Gastroesophageal sphincter (tissue), 4 donors: ENCODE results near the gene AQP6. TPM values are rescaled to one million over a fixed set of nuclear protein-coding genes. Genes with fewer than 3 reads are reported as not detected.

Experiments used
- ATAC-seq: fragments of 150-250 bp; one replicate; pipeline ENCODE4 v1.9.1; 2016; ENCODE audit warnings: mild to moderate bottlenecking, moderate library complexity
- H3K27ac ChIP-seq, 4 donors: fragments of 200-600 bp; sonication (generic) in 3 of 4; 1 replicate in 3 of 4; 2 replicates in 1 of 4; pipeline ENCODE4 v1.5.1; 2016 to 2019
- H3K27me3 ChIP-seq: fragments of 200-600 bp; sonication (generic); one replicate; pipeline ENCODE4 v1.5.1; 2019
- H3K36me3 ChIP-seq, 2 donors: fragments of 200-600 bp; sonication (generic); one replicate each; pipeline ENCODE4 v1.5.1; 2019; ENCODE audit warnings: control low read depth in 1 of 2
- H3K4me1 ChIP-seq, 3 donors: fragments of 200-600 bp; sonication (generic); 1 replicate in 2 of 3; 2 replicates in 1 of 3; pipeline ENCODE4 v1.5.1; 2016 to 2019; ENCODE audit warnings: control low read depth in 2 of 3
- H3K4me3 ChIP-seq, 2 donors: fragments of 200-600 bp; sonication (generic); one replicate each; pipeline ENCODE4 v1.5.1; 2019; ENCODE audit warnings: mild to moderate bottlenecking in 1 of 2, moderate library complexity in 1 of 2
- H3K9me3 ChIP-seq, 3 donors: fragments of 200-600 bp; sonication (generic); one replicate each; pipeline ENCODE4 v1.5.1; 2017 to 2019; ENCODE audit warnings: control low read depth in 2 of 3
- CTCF ChIP-seq, 4 experiments: fragments of 200-600 bp in 2 of 4; fragments of 450-650 bp in 2 of 4; sonication (generic) in 1 of 4; IDR thresholded peaks; one replicate each; pipeline ENCODE4 v1.5.1; 2017 to 2019; ENCODE audit warnings: antibody characterized with exemption in 4 of 4, mild to moderate bottlenecking in 2 of 4, moderate library complexity in 2 of 4
- EP300 ChIP-seq: sonication (generic); formaldehyde crosslinking; IDR thresholded peaks from one replicate; pipeline ENCODE4 v1.6.1; 2017; ENCODE audit warnings: antibody characterized with exemption, mild to moderate bottlenecking
- POLR2A ChIP-seq, 2 donors: fragments of 450-650 bp; IDR thresholded peaks; one replicate each; pipeline ENCODE4 v1.6.1; 2017; ENCODE audit warnings: antibody characterized with exemption in 2 of 2, mild to moderate bottlenecking in 2 of 2, moderate library complexity in 1 of 2
- POLR2AphosphoS5 ChIP-seq: sonication (generic); formaldehyde crosslinking; IDR thresholded peaks from one replicate; pipeline ENCODE4 v1.6.1; 2017; ENCODE audit warnings: antibody characterized with exemption
- WGBS, 2 donors: methylation state at CpG; one replicate each; pipeline ENCODE4 v1.1.5; 2018; ENCODE audit warnings: low coverage in 1 of 2; 5-methylcytosine and 5-hydroxymethylcytosine counted together
- total RNA-seq, 4 donors: library from RNA; depleted of rRNA; stranded (reverse); fragments of >200 nt; gene quantifications; one replicate each; pipeline ENCODE4 v1.1.0, GENCODE V29; 2016

The AQP6 gene
- total RNA-seq, 4 donors from 2014 or later = not detected

- H3K9me3 ChIP-seq = no peaks in the 10 kb centered on the region
- no peak overlapping the region for H3K4me3 ChIP-seq
- 84 to 85% methylated on average over 5 to 8 of the region's 8 CpGs for WGBS, 2 donors
- ATAC-seq = no peak
- no peak for TF ChIP-seq EP300
- no peak for TF ChIP-seq POLR2A (IDR thresholded peaks at IDR 0.05)
- TF ChIP-seq POLR2AphosphoS5 = no peak
- no peak for TF ChIP-seq CTCF (IDR thresholded peaks at IDR 0.05)
- H3K27me3 ChIP-seq = no peaks in the 10 kb centered on the region
- no peaks in the 10 kb centered on the region for H3K4me1 ChIP-seq
- H3K36me3 ChIP-seq = no peaks in the 10 kb centered on the region
- no peak overlapping the region for H3K27ac ChIP-seq
Observed at GRCh38 chr12:49932533-49933130, 40.1 kb upstream of the AQP6 start.

- 40 to 53% methylated on average over 1 to 5 of the region's 5 CpGs for WGBS, 2 donors
- TF ChIP-seq POLR2AphosphoS5 (no peak), POLR2A (IDR thresholded peaks at IDR 0.05) (no peak), EP300 (no peak), CTCF (IDR thresholded peaks at IDR 0.05) (no peak)
- no peaks in the 10 kb centered on the region for H3K36me3 ChIP-seq
- no peaks in the 10 kb centered on the region for H3K27me3 ChIP-seq
- ATAC-seq = no peak
- no peak overlapping the region for H3K4me3 ChIP-seq
- H3K27ac ChIP-seq = no peak overlapping the region
- no peaks in the 10 kb centered on the region for H3K4me1 ChIP-seq
- H3K9me3 ChIP-seq = no peaks in the 10 kb centered on the region
Observed at GRCh38 chr12:49933796-49934195, 39.0 kb upstream of the AQP6 start.

GRCh38 chr12:49934505-49934904 is 38.2 kb upstream of the AQP6 start:
- no peaks in the 10 kb centered on the region for H3K4me1 ChIP-seq
- H3K27me3 ChIP-seq = no peaks in the 10 kb centered on the region
- no peaks in the 10 kb centered on the region for H3K9me3 ChIP-seq
- TF ChIP-seq POLR2AphosphoS5 (no peak), POLR2A (IDR thresholded peaks at IDR 0.05) (no peak), CTCF (IDR thresholded peaks at IDR 0.05) (no peak), EP300 (no peak)
- WGBS, 2 donors = 67 to 85% methylated on average over 1 to 3 of the region's 3 CpGs
- H3K4me3 ChIP-seq = no peak overlapping the region
- ATAC-seq = no peak
- H3K27ac ChIP-seq = no peak overlapping the region
- H3K36me3 ChIP-seq = no peaks in the 10 kb centered on the region

- WGBS, 2 donors = 87 to 90% methylated on average over 3 of the region's 3 CpGs
- no peak for ATAC-seq
- Histone ChIP-seq H3K4me1 (no peaks in the 10 kb centered on the region), H3K27me3 (no peaks in the 10 kb centered on the region), H3K27ac (no peak overlapping the region), H3K4me3 (no peak overlapping the region), H3K36me3 (no peaks in the 10 kb centered on the region), H3K9me3 (no peaks in the 10 kb centered on the region)
- TF ChIP-seq POLR2A (IDR thresholded peaks at IDR 0.05) = no peak
- no peak for TF ChIP-seq CTCF (IDR thresholded peaks at IDR 0.05)
- no peak for TF ChIP-seq EP300
- no peak for TF ChIP-seq POLR2AphosphoS5
Observed at GRCh38 chr12:49936925-49937324, 35.8 kb upstream of the AQP6 start.

- H3K27ac ChIP-seq = no peak overlapping the region
- WGBS, 2 donors = 75 to 81% methylated on average over 1 to 7 of the region's 8 CpGs
- H3K36me3 ChIP-seq = no peaks in the 10 kb centered on the region
- no peak for ATAC-seq
- H3K4me3 ChIP-seq = no peak overlapping the region
- no peaks in the 10 kb centered on the region for H3K27me3 ChIP-seq
- H3K4me1 ChIP-seq = no peaks in the 10 kb centered on the region
- H3K9me3 ChIP-seq = no peaks in the 10 kb centered on the region
- no peak for TF ChIP-seq POLR2A (IDR thresholded peaks at IDR 0.05)
- TF ChIP-seq POLR2AphosphoS5 = no peak
- TF ChIP-seq EP300 = no peak
Observed at GRCh38 chr12:49937639-49938300, 35.0 kb upstream of the AQP6 start.
